Measurements from ENCODE around the gene HMOX2.

DNA sequence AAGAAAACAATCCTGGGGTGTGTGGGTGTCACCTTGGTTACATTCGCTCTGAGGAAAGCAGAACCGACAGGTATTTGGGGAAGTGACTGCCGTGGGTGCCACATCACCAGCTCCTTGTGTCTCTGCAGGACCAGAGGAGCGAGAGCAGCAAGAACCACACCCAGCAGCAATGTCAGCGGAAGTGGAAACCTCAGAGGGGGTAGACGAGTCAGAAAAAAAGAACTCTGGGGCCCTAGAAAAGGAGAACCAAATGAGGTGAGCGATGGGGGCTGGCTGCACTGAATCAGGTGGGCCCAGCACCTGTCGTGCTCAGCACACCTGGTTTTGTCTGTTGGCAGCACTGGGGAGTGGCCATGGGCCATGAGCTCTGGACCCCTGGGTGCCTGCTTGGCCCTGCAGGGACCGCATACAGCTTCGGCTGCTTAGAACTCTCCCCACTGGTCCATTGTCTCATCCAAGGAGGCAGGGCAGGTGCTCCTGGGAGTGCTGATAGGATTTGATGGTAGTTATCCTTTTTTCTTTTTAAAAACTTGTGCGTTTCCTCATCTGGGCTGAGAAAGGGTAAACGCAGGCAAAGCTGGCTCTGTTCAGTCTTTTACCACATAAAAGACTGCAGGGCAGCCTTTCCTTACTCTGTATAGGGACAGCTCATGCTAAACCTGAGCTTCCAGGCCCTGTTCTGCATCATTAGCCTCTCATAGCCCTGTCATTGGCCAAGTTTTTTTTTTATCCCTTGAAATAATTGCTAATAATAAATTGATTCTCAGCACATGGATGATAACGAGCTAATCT lies 29.4 kb downstream of the HMOX2 start:
- TF ChIP-seq GATA3 (IDR thresholded peaks at IDR 0.05; ENCODE audit: low read depth, low read length), result no peak
- no peak for TF ChIP-seq GATA2 (IDR thresholded peaks at IDR 0.05; ENCODE audit: low read depth, low read length)
